Psoas muscle (tissue), 8 donors: ENCODE data around the gene SLC9C2. TPM values are rescaled to one million over a fixed set of nuclear protein-coding genes. Genes with fewer than 3 reads are reported as not detected.
"Not testable (repeated sequence)": the region's sequence is repeated elsewhere in the genome, so short reads cannot be mapped to it uniquely, and the experiment has no call there.

Source experiments
- ATAC-seq, 4 donors: fragments of 200-7000 bp; cut with Tn5 transposase; one replicate each; pipeline ENCODE4 v1.9.1; 2020; ENCODE audit warnings: moderate library complexity in 3 of 4, mild to moderate bottlenecking in 2 of 4
- DNase-seq, 2 donors: peaks; one replicate each; pipeline ENCODE4 v3.0.0-alpha.2; 2020
- H3K27ac ChIP-seq: fragments of 200-600 bp; one replicate; pipeline ENCODE4 v1.8.0; 2022
- H3K27me3 ChIP-seq, 3 donors: fragments of 200-600 bp in 1 of 3; one replicate each; pipeline versions ENCODE4 v1.6.1 to v1.8.0; 2013 to 2022; ENCODE audit warnings: low read length in 2 of 3, mild to moderate bottlenecking in 2 of 3, moderate library complexity in 1 of 3; ENCODE audit not compliant: insufficient read depth in 3 of 3
- H3K36me3 ChIP-seq, 2 donors: fragments of 200-600 bp in 1 of 2; one replicate each; pipeline versions ENCODE4 v1.6.1 to v1.8.0; 2013 to 2022; ENCODE audit warnings: low read depth in 1 of 2, mild to moderate bottlenecking in 1 of 2, moderate library complexity in 1 of 2; ENCODE audit not compliant: insufficient read depth in 1 of 2
- H3K4me1 ChIP-seq: fragments of 200-600 bp; one replicate; pipeline ENCODE4 v1.8.0; 2022
- H3K4me3 ChIP-seq: fragments of 200-600 bp; one replicate; pipeline ENCODE4 v1.8.0; 2022; ENCODE audit warnings: mild to moderate bottlenecking
- H3K9me3 ChIP-seq: fragments of 200-600 bp; one replicate; pipeline ENCODE4 v1.8.0; 2022
- WGBS, 3 donors: extraction: QIAGEN DNeasy Blood & Tissue Kit; methylation state at CpG; one replicate each; pipeline versions ENCODE4 v1.1.6 to v1.1.7; 2013; 5-methylcytosine and 5-hydroxymethylcytosine counted together
- intact Hi-C, 2 donors: fragments of 100-400 bp; cut with DNase I; formaldehyde crosslinking; loops; one replicate each; pipeline versions ENCODE4 v1.11.0 to v1.14.2; 2022
- polyA plus RNA-seq, 3 donors: library from polyadenylated mRNA; stranded (reverse); fragments of 200-250 nt; gene quantifications; one replicate each; pipeline ENCODE4 v1.2.3, GENCODE V29; 2013
- total RNA-seq, 4 donors: library from RNA; stranded (reverse); fragmentation: NEBNext Ultra II Directional in 2 of 4; extraction: Animal tissue kit (Norgen Biotek cat#: 25700) in 2 of 4; gene quantifications; one replicate each; pipeline versions ENCODE4 v1.2.1 to v1.2.4, GENCODE V29; 2021 to 2023
- TF ChIP-seq, protein P1 (sequence below): fragments of 200-600 bp; IDR thresholded peaks from one replicate; pipeline ENCODE4 v1.8.0; 2022; ENCODE audit warnings: antibody characterized with exemption
- donor health status: healthy with polysubstance abuse.
- donor health status: DM: no; HTN: no; CAD: no; lungs with moderate emphysema.
- donor health status: Bipolar disorder and iron deficiency.
- donor health status: healthy.
- donor health status: DM: yes; HTN: yes; CAD: no.
- donor health status: DM: no; HTN: no; CAD: no.
- donor health status: DM: no; HTN: no; CAD: no.
- donor health status: DM: yes; HTN: yes; CAD: no.

The SLC9C2 gene
- total and polyA plus RNA-seq, 7 donors, result not detected

- DNase-seq, result no peak
- 91 to 94% (median 91%) methylated on average over 3 of the region's 3 CpGs for WGBS, 3 donors
- no peak overlapping the region for H3K27ac ChIP-seq
- no peaks in the 10 kb centered on the region for H3K36me3 ChIP-seq
- H3K27me3 ChIP-seq, result no peaks in the 10 kb centered on the region
- intact Hi-C loops, result no loop called here
- no peaks in the 10 kb centered on the region for H3K4me1 ChIP-seq
- TF ChIP-seq, protein P1, sequence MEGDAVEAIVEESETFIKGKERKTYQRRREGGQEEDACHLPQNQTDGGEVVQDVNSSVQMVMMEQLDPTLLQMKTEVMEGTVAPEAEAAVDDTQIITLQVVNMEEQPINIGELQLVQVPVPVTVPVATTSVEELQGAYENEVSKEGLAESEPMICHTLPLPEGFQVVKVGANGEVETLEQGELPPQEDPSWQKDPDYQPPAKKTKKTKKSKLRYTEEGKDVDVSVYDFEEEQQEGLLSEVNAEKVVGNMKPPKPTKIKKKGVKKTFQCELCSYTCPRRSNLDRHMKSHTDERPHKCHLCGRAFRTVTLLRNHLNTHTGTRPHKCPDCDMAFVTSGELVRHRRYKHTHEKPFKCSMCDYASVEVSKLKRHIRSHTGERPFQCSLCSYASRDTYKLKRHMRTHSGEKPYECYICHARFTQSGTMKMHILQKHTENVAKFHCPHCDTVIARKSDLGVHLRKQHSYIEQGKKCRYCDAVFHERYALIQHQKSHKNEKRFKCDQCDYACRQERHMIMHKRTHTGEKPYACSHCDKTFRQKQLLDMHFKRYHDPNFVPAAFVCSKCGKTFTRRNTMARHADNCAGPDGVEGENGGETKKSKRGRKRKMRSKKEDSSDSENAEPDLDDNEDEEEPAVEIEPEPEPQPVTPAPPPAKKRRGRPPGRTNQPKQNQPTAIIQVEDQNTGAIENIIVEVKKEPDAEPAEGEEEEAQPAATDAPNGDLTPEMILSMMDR, result no peak
- no peak for ATAC-seq
- H3K9me3 ChIP-seq, result no peaks in the 10 kb centered on the region
- H3K4me3 ChIP-seq, result no peak overlapping the region
Measured at GRCh38 chr1:173523329-173523728, 79.5 kb downstream of the SLC9C2 start.

DNA sequence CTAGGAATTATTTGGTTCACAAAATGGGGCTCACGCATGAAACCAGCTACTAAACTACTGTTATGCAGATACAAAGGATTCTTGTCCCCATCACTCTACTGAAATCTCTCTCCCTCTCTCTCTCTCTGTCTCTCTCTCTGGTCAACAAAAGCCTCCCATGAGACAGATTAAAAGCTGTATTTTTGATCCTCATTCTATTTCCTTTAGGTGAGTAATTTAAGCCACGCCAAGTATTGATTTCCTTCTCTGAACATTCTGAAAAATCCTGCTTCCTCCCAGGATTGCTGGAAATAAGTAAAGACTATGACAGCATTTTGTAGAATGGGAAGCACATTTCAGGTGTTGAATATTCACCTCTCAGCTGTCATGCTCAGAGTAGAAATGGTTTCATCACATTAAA lies 82.1 kb downstream of the SLC9C2 start:
- no peak for DNase-seq
- WGBS, 3 donors, result 60 to 75% (median 70%) methylated on average over 2 of the region's 2 CpGs
- Histone ChIP-seq H3K4me3 (no peak overlapping the region), H3K27ac (no peak overlapping the region), H3K4me1 (no peaks in the 10 kb centered on the region), H3K27me3 (no peaks in the 10 kb centered on the region), H3K36me3 (no peaks in the 10 kb centered on the region), H3K9me3 (no peaks in the 10 kb centered on the region)
- TF ChIP-seq, protein P1, result no peak
- ATAC-seq, result no peak
- intact Hi-C loops, result no loop called here

GRCh38 chr1:173514503-173514902 lies 88.4 kb downstream of the SLC9C2 start:
- H3K4me3 ChIP-seq, DNase-seq, intact Hi-C loops, H3K4me1 ChIP-seq, ATAC-seq, H3K36me3 ChIP-seq, H3K9me3 ChIP-seq, H3K27me3 ChIP-seq, H3K27ac ChIP-seq: not testable (repeated sequence)
- WGBS, 3 donors, result 97 to 100% (median 98%) methylated on average over 1 of the region's 1 CpG

GRCh38 chr1:173509797-173510196 lies 93.1 kb downstream of the SLC9C2 start:
- Histone ChIP-seq H3K27ac (no peak overlapping the region), H3K4me1 (no peaks in the 10 kb centered on the region), H3K27me3 (no peaks in the 10 kb centered on the region), H3K9me3 (peaks cover 3% of the 10 kb centered on the region), H3K36me3 (no peaks in the 10 kb centered on the region), H3K4me3 (no peak overlapping the region)
- TF ChIP-seq, protein P1, result no peak
- 43 to 54% (median 53%) methylated on average over 1 of the region's 1 CpG for WGBS, 3 donors
- intact Hi-C loops, result no loop called here
- DNase-seq, result no peak
- ATAC-seq, result no peak

- TF ChIP-seq, protein P1, result no peak
- Histone ChIP-seq H3K9me3 (peaks cover 2% of the 10 kb centered on the region), H3K27ac (no peak overlapping the region), H3K27me3 (no peaks in the 10 kb centered on the region), H3K4me3 (no peak overlapping the region), H3K36me3 (no peaks in the 10 kb centered on the region), H3K4me1 (no peaks in the 10 kb centered on the region)
- ATAC-seq (no peak), DNase-seq (no peak)
- WGBS, 3 donors, result 80 to 89% (median 85%) methylated on average over 2 of the region's 2 CpGs
- intact Hi-C loops, result no loop called here
Measured at GRCh38 chr1:173508541-173508940, 94.3 kb downstream of the SLC9C2 start.
